ENCODE data around the gene TKT. TPM values are rescaled to one million over a fixed set of nuclear protein-coding genes. Genes with fewer than 3 reads are reported as not detected.

TKT gene
- total RNA-seq, 4 donors from 2014 or later, result 18.5 to 41.3 (median 23.8) TPM

- no peak overlapping the region for H3K4me3 ChIP-seq
- intact Hi-C loops (cut with DNase I; ENCODE audit: low total_unique reads) (loop anchor here (5.0 kb wide), 1 partner anchor 88 kb away; the partner anchor contains the start of gene DCP1A), in situ Hi-C loops (cut with MboI; ENCODE audit: low sequenced_read_pairs in 4 of 4) (no loop called here)
- H3K4me1 ChIP-seq, result peaks cover 10 to 16% of the 10 kb centered on the region in 2 donors
- peak overlapping the region; percentile 19 to 42 (median 38) for H3K27ac ChIP-seq
- no peak for TF ChIP-seq CTCF (IDR thresholded peaks at IDR 0.05 in 4 of 5, conservative IDR thresholded peaks at IDR 0.05 in 1 of 5)
- TF ChIP-seq POLR2A (IDR thresholded peaks at IDR 0.05), result no peak
- H3K27me3 ChIP-seq, result no peaks in the 10 kb centered on the region
- ATAC-seq (peak in 1 of 2 donors; percentile 42), DNase-seq (peak in 1 of 2 donors; percentile 61)
- H3K36me3 ChIP-seq, result no peaks in the 10 kb centered on the region
- H3K9me3 ChIP-seq, result no peaks in the 10 kb centered on the region
These were observed 3.8 kb upstream of the TKT start for GRCh38 chr3:53259427-53260259.

GRCh38 chr3:53258600-53259426 lies 3.0 kb upstream of the TKT start:
- no peak for DNase-seq
- Histone ChIP-seq H3K4me3 (no peak overlapping the region), H3K9me3 (no peaks in the 10 kb centered on the region), H3K27ac (peak overlapping the region in 2 of 4 donors; percentile 36 to 42), H3K27me3 (no peaks in the 10 kb centered on the region), H3K36me3 (no peaks in the 10 kb centered on the region), H3K4me1 (peaks cover 16 to 24% of the 10 kb centered on the region in 2 donors)
- TF ChIP-seq POLR2A (IDR thresholded peaks at IDR 0.05) (no peak), CTCF (IDR thresholded peaks at IDR 0.05 in 4 of 5, conservative IDR thresholded peaks at IDR 0.05 in 1 of 5) (no peak)
- intact Hi-C loops (cut with DNase I; ENCODE audit: low total_unique reads) (loop anchor here (5.0 kb wide), 1 partner anchor 88 kb away; the partner anchor contains the start of gene DCP1A), in situ Hi-C loops (cut with MboI; ENCODE audit: low sequenced_read_pairs in 4 of 4) (no loop called here)
- no peak for ATAC-seq

- in situ Hi-C loops (cut with MboI; ENCODE audit: low sequenced_read_pairs in 4 of 4), result no loop called here
- no peak for TF ChIP-seq POLR2A (IDR thresholded peaks at IDR 0.05)
- TF ChIP-seq CTCF (IDR thresholded peaks at IDR 0.05 in 4 of 5, conservative IDR thresholded peaks at IDR 0.05 in 1 of 5), result no peak
- Histone ChIP-seq H3K27ac (no peak overlapping the region), H3K4me3 (no peak overlapping the region), H3K36me3 (no peaks in the 10 kb centered on the region), H3K27me3 (no peaks in the 10 kb centered on the region), H3K9me3 (no peaks in the 10 kb centered on the region), H3K4me1 (peaks cover 28 to 37% of the 10 kb centered on the region in 2 donors)
- ATAC-seq, result no peak
- no peak for DNase-seq
- intact Hi-C loops (cut with DNase I; ENCODE audit: low total_unique reads), result loop anchor here (5.0 kb wide), 1 partner anchor 90 kb away; the partner anchor contains the start of gene DCP1A
These were observed 1.6 kb upstream of the TKT start for GRCh38 chr3:53257465-53257864.

- Histone ChIP-seq H3K27ac (peak overlapping the region in 1 of 4 donors; percentile 95), H3K27me3 (no peaks in the 10 kb centered on the region), H3K4me1 (peaks cover 33 to 37% of the 10 kb centered on the region in 2 donors), H3K9me3 (no peaks in the 10 kb centered on the region), H3K4me3 (no peak overlapping the region), H3K36me3 (no peaks in the 10 kb centered on the region)
- ATAC-seq, result no peak
- no peak for DNase-seq
- intact Hi-C loops (cut with DNase I; ENCODE audit: low total_unique reads) (loop anchor here (5.0 kb wide), 1 partner anchor 91 kb away; the partner anchor contains the start of gene DCP1A), in situ Hi-C loops (cut with MboI; ENCODE audit: low sequenced_read_pairs in 4 of 4) (no loop called here)
- TF ChIP-seq CTCF (IDR thresholded peaks at IDR 0.05 in 4 of 5, conservative IDR thresholded peaks at IDR 0.05 in 1 of 5) (no peak), POLR2A (IDR thresholded peaks at IDR 0.05) (no peak)
These were observed 858 bp upstream of the TKT start for GRCh38 chr3:53256704-53257055.
